PC-3 (cell line): ENCODE results near the gene VPS26C.

ENCODE experiments used
- EZH2 ChIP-seq: fragments of 300-600 bp; sonication (generic); IDR thresholded peaks from one replicate; pipeline ENCODE4 v1.6.1; 2017; ENCODE audit warnings: antibody characterized with exemption, mild to moderate bottlenecking, low read length; ENCODE audit not compliant: unreplicated experiment
- TF ChIP-seq, protein P1 (sequence below): fragments of 300-600 bp; sonication (generic); conservative IDR thresholded peaks from 2 replicates; pipeline ENCODE4 v1.5.1; 2017; ENCODE audit warnings: antibody characterized with exemption, low read depth, mild to moderate bottlenecking, low read length

DNA sequence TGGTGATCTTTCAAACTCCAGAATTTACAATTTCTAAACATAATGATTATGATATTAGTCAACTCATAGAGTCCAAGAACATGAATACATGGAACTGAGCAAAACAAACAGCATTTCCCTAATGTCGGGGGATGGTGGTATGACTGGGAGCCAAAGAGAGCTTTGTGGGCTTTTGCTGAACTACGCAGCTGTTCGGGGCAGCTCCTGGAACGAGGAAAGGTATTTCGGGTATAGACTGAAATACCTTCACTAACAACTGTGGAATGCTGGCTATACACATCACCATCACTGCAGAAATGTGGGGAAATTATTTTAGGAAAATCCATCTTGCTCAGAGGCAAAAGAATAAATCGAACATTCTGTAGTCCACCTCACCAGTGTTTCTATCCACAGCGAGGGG, 30.2 kb upstream of the VPS26C start:
- TF ChIP-seq, protein P1, sequence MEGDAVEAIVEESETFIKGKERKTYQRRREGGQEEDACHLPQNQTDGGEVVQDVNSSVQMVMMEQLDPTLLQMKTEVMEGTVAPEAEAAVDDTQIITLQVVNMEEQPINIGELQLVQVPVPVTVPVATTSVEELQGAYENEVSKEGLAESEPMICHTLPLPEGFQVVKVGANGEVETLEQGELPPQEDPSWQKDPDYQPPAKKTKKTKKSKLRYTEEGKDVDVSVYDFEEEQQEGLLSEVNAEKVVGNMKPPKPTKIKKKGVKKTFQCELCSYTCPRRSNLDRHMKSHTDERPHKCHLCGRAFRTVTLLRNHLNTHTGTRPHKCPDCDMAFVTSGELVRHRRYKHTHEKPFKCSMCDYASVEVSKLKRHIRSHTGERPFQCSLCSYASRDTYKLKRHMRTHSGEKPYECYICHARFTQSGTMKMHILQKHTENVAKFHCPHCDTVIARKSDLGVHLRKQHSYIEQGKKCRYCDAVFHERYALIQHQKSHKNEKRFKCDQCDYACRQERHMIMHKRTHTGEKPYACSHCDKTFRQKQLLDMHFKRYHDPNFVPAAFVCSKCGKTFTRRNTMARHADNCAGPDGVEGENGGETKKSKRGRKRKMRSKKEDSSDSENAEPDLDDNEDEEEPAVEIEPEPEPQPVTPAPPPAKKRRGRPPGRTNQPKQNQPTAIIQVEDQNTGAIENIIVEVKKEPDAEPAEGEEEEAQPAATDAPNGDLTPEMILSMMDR = no peak
- TF ChIP-seq EZH2 = no peak
